GM19438 (cell line): ENCODE data around the gene PLA2G12A.

Experiments used
- ATAC-seq: cut with Tn5 transposase; IDR thresholded peaks from one replicate; pipeline ENCODE4 v1.9.1; 2021; ENCODE audit warnings: low read depth; ENCODE audit not compliant: unreplicated experiment

The PLA2G12A gene

GRCh38 chr4:109729117-109729717 is 653 bp downstream of the PLA2G12A start:
- peak; percentile 35 for ATAC-seq

- ATAC-seq, result no peak
Observed at GRCh38 chr4:109728385-109728784, 1.5 kb downstream of the PLA2G12A start.

GRCh38 chr4:109723110-109723509 is 6.8 kb downstream of the PLA2G12A start:
- no peak for ATAC-seq

GRCh38 chr4:109722357-109722756 is 7.5 kb downstream of the PLA2G12A start:
- no peak for ATAC-seq

GRCh38 chr4:109721033-109721432 is 8.8 kb downstream of the PLA2G12A start:
- ATAC-seq, result no peak

GRCh38 chr4:109719604-109720003 is 10.3 kb downstream of the PLA2G12A start:
- no peak for ATAC-seq

- ATAC-seq, result no peak
Observed at GRCh38 chr4:109718759-109719158, 11.1 kb downstream of the PLA2G12A start.

GRCh38 chr4:109713500-109713899 is 16.4 kb downstream of the PLA2G12A start:
- ATAC-seq, result no peak

- peak; percentile 95 for ATAC-seq
Observed at GRCh38 chr4:109708990-109709389, 20.9 kb downstream of the PLA2G12A start.

- no peak for ATAC-seq
Observed at GRCh38 chr4:109708435-109708834, 21.4 kb downstream of the PLA2G12A start.

- ATAC-seq, result no peak
Observed at GRCh38 chr4:109703664-109704361, 26.1 kb downstream of the PLA2G12A start.

GRCh38 chr4:109702950-109703663 is 26.8 kb downstream of the PLA2G12A start, which contains the start of gene CASP6:
TSS of gene CASP6 (minus strand) at chr4:109703445. CDS start at chr4:109703395, 50 bp downstream.
- peak; percentile 64 for ATAC-seq

GRCh38 chr4:109701566-109702410 is 28.1 kb downstream of the PLA2G12A start:
- ATAC-seq, result peak; percentile 13

- ATAC-seq, result no peak
Observed at GRCh38 chr4:109699553-109700225, 30.2 kb downstream of the PLA2G12A start.

- ATAC-seq, result no peak
Observed at GRCh38 chr4:109698656-109699055, 31.2 kb downstream of the PLA2G12A start.

- no peak for ATAC-seq
Observed at GRCh38 chr4:109691411-109691920, 38.4 kb downstream of the PLA2G12A start.

- peak; percentile 88 for ATAC-seq
Observed at GRCh38 chr4:109690690-109691410, 39.0 kb downstream of the PLA2G12A start.

- no peak for ATAC-seq
Observed at GRCh38 chr4:109684727-109685126, 45.1 kb downstream of the PLA2G12A start.

GRCh38 chr4:109683621-109684253 is 46.1 kb downstream of the PLA2G12A start:
- ATAC-seq, result no peak
